ENCODE data around the gene DUS3L.
A peak's percentile ranks its signal among the peaks of the same experiment; 100 is the strongest.

Gene DUS3L

GRCh38 chr19:5778402-5778801 lies 12.6 kb downstream of the DUS3L start:
- TF ChIP-seq POU6F1 (CRISPR knock-in tag; IDR thresholded peaks at IDR 0.05; ENCODE audit: borderline replicate concordance, low read depth) (no peak), PATZ1 (CRISPR knock-in tag; IDR thresholded peaks at IDR 0.05; ENCODE audit: borderline replicate concordance) (no peak), ESRRG (CRISPR knock-in tag; IDR thresholded peaks at IDR 0.05) (no peak), GLIS3 (CRISPR knock-in tag; IDR thresholded peaks at IDR 0.05) (no peak), ZNF70 (CRISPR knock-in tag; IDR thresholded peaks at IDR 0.05) (no peak), TSHZ2 (CRISPR knock-in tag; IDR thresholded peaks at IDR 0.05) (no peak), ARNTL (CRISPR knock-in tag; IDR thresholded peaks at IDR 0.05; ENCODE audit: borderline replicate concordance, low read depth) (no peak)

GRCh38 chr19:5775668-5776309 lies 15.2 kb downstream of the DUS3L start:
- ATAC-seq, result peak; percentile 44

More at GRCh38 chr19:5778402-5778801, 12.6 kb downstream of the DUS3L start:
- no peak for ATAC-seq

GRCh38 chr19:5774921-5775320 lies 16.0 kb downstream of the DUS3L start:
- no peak for TF ChIP-seq POU6F1 (CRISPR knock-in tag; IDR thresholded peaks at IDR 0.05; ENCODE audit: borderline replicate concordance, low read depth)
- no peak for TF ChIP-seq ZFP3 (CRISPR knock-in tag; IDR thresholded peaks at IDR 0.05)
- TF ChIP-seq PATZ1 (CRISPR knock-in tag; IDR thresholded peaks at IDR 0.05; ENCODE audit: borderline replicate concordance), result no peak
- no peak for TF ChIP-seq OSR1 (CRISPR knock-in tag; IDR thresholded peaks at IDR 0.05)
- TF ChIP-seq ZNF8 (CRISPR knock-in tag; IDR thresholded peaks at IDR 0.05), result no peak
- no peak for TF ChIP-seq RARB (CRISPR knock-in tag; IDR thresholded peaks at IDR 0.05)
- no peak for TF ChIP-seq ZNF70 (CRISPR knock-in tag; IDR thresholded peaks at IDR 0.05)
- TF ChIP-seq SNAI2 (CRISPR knock-in tag; IDR thresholded peaks at IDR 0.05), result no peak
- TF ChIP-seq ISL1 (CRISPR knock-in tag; IDR thresholded peaks at IDR 0.05), result no peak
- no peak for TF ChIP-seq CSRNP3 (CRISPR knock-in tag; IDR thresholded peaks at IDR 0.05)
- no peak for TF ChIP-seq ARNTL (CRISPR knock-in tag; IDR thresholded peaks at IDR 0.05; ENCODE audit: borderline replicate concordance, low read depth)
- no peak for TF ChIP-seq ZFP30 (CRISPR knock-in tag; IDR thresholded peaks at IDR 0.05)
- no peak for TF ChIP-seq PPARA (CRISPR knock-in tag; IDR thresholded peaks at IDR 0.05; ENCODE audit: borderline replicate concordance)
- no peak for TF ChIP-seq GLIS3 (CRISPR knock-in tag; IDR thresholded peaks at IDR 0.05)
- TF ChIP-seq ZNF565 (CRISPR knock-in tag; conservative IDR thresholded peaks at IDR 0.05; ENCODE audit: low read depth), result no peak
- no peak for ATAC-seq

More at GRCh38 chr19:5775668-5776309, 15.2 kb downstream of the DUS3L start:
- no peak for TF ChIP-seq TCF4 (CRISPR knock-in tag; IDR thresholded peaks at IDR 0.05; ENCODE audit: borderline replicate concordance)
- no peak for TF ChIP-seq ZNF8 (CRISPR knock-in tag; IDR thresholded peaks at IDR 0.05)
- TF ChIP-seq ZFP30 (CRISPR knock-in tag; IDR thresholded peaks at IDR 0.05), result no peak
- TF ChIP-seq CREB5 (CRISPR knock-in tag; IDR thresholded peaks at IDR 0.05; ENCODE audit: low read depth), result no peak
- TF ChIP-seq SNAI2 (CRISPR knock-in tag; IDR thresholded peaks at IDR 0.05), result no peak
- no peak for TF ChIP-seq OSR1 (CRISPR knock-in tag; IDR thresholded peaks at IDR 0.05)
- TF ChIP-seq RARB (CRISPR knock-in tag; IDR thresholded peaks at IDR 0.05), result no peak
- TF ChIP-seq ZFP3 (CRISPR knock-in tag; IDR thresholded peaks at IDR 0.05), result no peak
- no peak for TF ChIP-seq TOX (CRISPR knock-in tag; IDR thresholded peaks at IDR 0.05; ENCODE audit: borderline replicate concordance)
- TF ChIP-seq ESRRG (CRISPR knock-in tag; IDR thresholded peaks at IDR 0.05), result no peak
